WTC11 (cell line): ENCODE data around the gene EZR. TPM values are rescaled to one million over a fixed set of nuclear protein-coding genes. Genes with fewer than 3 reads are reported as not detected.

ENCODE experiments used
- ATAC-seq: fragments of 200-7000 bp; cut with Tn5 transposase; 2 replicates; pipeline ENCODE4 v1.10.0; 2021; ENCODE audit warnings: mild to moderate bottlenecking, moderate library complexity
- CTCF ChIA-PET: fragments of 300-600 bp; sonication (Branson Sonifier 250); formaldehyde crosslinking; loops from one replicate; lab custom pipeline; 2021; ENCODE audit warnings: antibody characterized with exemption; lab: Charles Lee
- POLR2A ChIA-PET: fragments of 350-600 bp; sonication (Branson Sonifier 250); formaldehyde crosslinking; loops from one replicate; lab custom pipeline; 2021; ENCODE audit warnings: antibody characterized with exemption; lab: Charles Lee
- DNase-seq: peaks from one replicate; pipeline ENCODE4 v3.0.0; 2021; ENCODE audit warnings: low spot score
- H3K27ac Mint-ChIP-seq: 2 replicates; pipeline ENCODE4 v1.8.0; 2021; ENCODE audit warnings: mixed read lengths
- H3K27me3 Mint-ChIP-seq: 2 replicates; pipeline ENCODE4 v1.8.0; 2021; ENCODE audit warnings: low read depth, mild to moderate bottlenecking, moderate library complexity, mixed read lengths
- H3K36me3 Mint-ChIP-seq: 2 replicates; pipeline ENCODE4 v1.8.0; 2021; ENCODE audit warnings: mixed read lengths
- H3K4me1 Mint-ChIP-seq: 2 replicates; pipeline ENCODE4 v1.8.0; 2022; ENCODE audit warnings: mixed read lengths
- H3K4me3 Mint-ChIP-seq: 2 replicates; pipeline ENCODE4 v1.8.0; 2021; ENCODE audit warnings: mild to moderate bottlenecking, moderate library complexity, mixed read lengths
- H3K9me3 Mint-ChIP-seq: 2 replicates; pipeline ENCODE4 v1.8.0; 2021; ENCODE audit warnings: mixed read lengths
- AR ChIP-seq: fragments of 250-450 bp; sonication (Bioruptor Pico); IDR thresholded peaks from 2 replicates; pipeline ENCODE4 v1.9.0; 2021; ENCODE audit warnings: mild to moderate bottlenecking
- CREB1 ChIP-seq: sonication (generic); formaldehyde crosslinking; IDR thresholded peaks from 2 replicates; pipeline ENCODE4 v1.8.0; 2023; ENCODE audit warnings: mild to moderate bottlenecking, missing genetic modification reagents
- CTCF ChIP-seq: fragments of 200-600 bp; IDR thresholded peaks from 2 replicates; pipeline ENCODE4 v1.8.0; 2022; ENCODE audit warnings: antibody characterized with exemption
- E2F4 ChIP-seq: sonication (generic); formaldehyde crosslinking; IDR thresholded peaks from 2 replicates; pipeline ENCODE4 v1.8.1; 2022; ENCODE audit warnings: low read depth, mild to moderate bottlenecking, moderate library complexity, missing genetic modification reagents, borderline replicate concordance
- ERG ChIP-seq: fragments of 250-450 bp; sonication (Bioruptor Pico); IDR thresholded peaks from 2 replicates; pipeline ENCODE4 v1.8.0; 2021; ENCODE audit warnings: mild to moderate bottlenecking
- ETV6 ChIP-seq: sonication (generic); formaldehyde crosslinking; IDR thresholded peaks from 2 replicates; pipeline ENCODE4 v1.8.1; 2022; ENCODE audit warnings: mild to moderate bottlenecking, missing genetic modification reagents
- FOXP1 ChIP-seq: sonication (generic); formaldehyde crosslinking; IDR thresholded peaks from 2 replicates; pipeline ENCODE4 v1.8.0; 2022; ENCODE audit warnings: missing genetic modification reagents, mild to moderate bottlenecking, moderate library complexity, borderline replicate concordance
- GABPB1 ChIP-seq: sonication (generic); formaldehyde crosslinking; IDR thresholded peaks from 2 replicates; pipeline ENCODE4 v1.8.1; 2023; ENCODE audit warnings: mild to moderate bottlenecking, missing genetic modification reagents
- GRHL2 ChIP-seq: fragments of 250-450 bp; sonication (Bioruptor Pico); IDR thresholded peaks from 2 replicates; pipeline ENCODE4 v1.8.0; 2022; ENCODE audit warnings: mild to moderate bottlenecking, moderate library complexity; ENCODE audit not compliant: insufficient replicate concordance, severe bottlenecking
- IRF2 ChIP-seq: sonication (generic); formaldehyde crosslinking; IDR thresholded peaks from 2 replicates; pipeline ENCODE4 v1.8.0; 2022; ENCODE audit warnings: low read depth, missing genetic modification reagents, borderline replicate concordance
- JAZF1 ChIP-seq: fragments of 250-450 bp; sonication (Bioruptor Pico); IDR thresholded peaks from 2 replicates; pipeline ENCODE4 v1.9.0; 2021; ENCODE audit warnings: moderate library complexity, mild to moderate bottlenecking, inconsistent platforms
- KAT7 ChIP-seq: sonication (generic); formaldehyde crosslinking; IDR thresholded peaks from 2 replicates; pipeline ENCODE4 v1.8.1; 2023; ENCODE audit warnings: missing genetic modification reagents, mild to moderate bottlenecking, borderline replicate concordance
- MAX ChIP-seq: sonication (generic); formaldehyde crosslinking; IDR thresholded peaks from 2 replicates; pipeline ENCODE4 v1.8.0; 2022; ENCODE audit warnings: mild to moderate bottlenecking, missing genetic modification reagents
- MXD4 ChIP-seq: fragments of 250-450 bp; sonication (Bioruptor Pico); IDR thresholded peaks from 2 replicates; pipeline ENCODE4 v1.8.0; 2021; ENCODE audit warnings: mild to moderate bottlenecking, moderate library complexity, borderline replicate concordance
- NFE2L1 ChIP-seq: sonication (generic); formaldehyde crosslinking; IDR thresholded peaks from 2 replicates; pipeline ENCODE4 v1.8.1; 2023; ENCODE audit warnings: missing genetic modification reagents
- NR1H2 ChIP-seq: sonication (generic); formaldehyde crosslinking; IDR thresholded peaks from 2 replicates; pipeline ENCODE4 v1.9.0; 2021; ENCODE audit warnings: mild to moderate bottlenecking, moderate library complexity, missing genetic modification reagents
- STAT6 ChIP-seq: sonication (generic); formaldehyde crosslinking; conservative IDR thresholded peaks from 2 replicates; pipeline ENCODE4 v1.8.1; 2023; ENCODE audit warnings: mild to moderate bottlenecking, low read depth, missing genetic modification reagents, moderate library complexity
- TEAD1 ChIP-seq: sonication (generic); formaldehyde crosslinking; IDR thresholded peaks from 2 replicates; pipeline ENCODE4 v1.8.0; 2022; ENCODE audit warnings: mild to moderate bottlenecking, missing genetic modification reagents
- USF2 ChIP-seq: sonication (generic); formaldehyde crosslinking; IDR thresholded peaks from 2 replicates; pipeline ENCODE4 v1.8.1; 2023; ENCODE audit warnings: mild to moderate bottlenecking, missing genetic modification reagents, moderate library complexity
- ZBTB21 ChIP-seq: sonication (generic); formaldehyde crosslinking; IDR thresholded peaks from 2 replicates; pipeline ENCODE4 v1.8.1; 2023; ENCODE audit warnings: mild to moderate bottlenecking, missing genetic modification reagents, borderline replicate concordance
- ZNF121 ChIP-seq: sonication (generic); formaldehyde crosslinking; IDR thresholded peaks from 2 replicates; pipeline ENCODE4 v1.8.0; 2023; ENCODE audit warnings: missing genetic modification reagents
- ZNF423 ChIP-seq: fragments of 250-450 bp; sonication (Bioruptor Pico); IDR thresholded peaks from 2 replicates; pipeline ENCODE4 v2.1.2; 2022; ENCODE audit warnings: mild to moderate bottlenecking, moderate library complexity
- total RNA-seq: library from RNA; stranded (reverse); gene quantifications from 3 replicates; pipeline ENCODE4 v1.2.3, GENCODE V29; 2021

The EZR gene
- total RNA-seq, 1 experiment from 2014 or later = 215 TPM

- TF ChIP-seq CTCF = no peak
- no peak for TF ChIP-seq AR (CRISPR knock-in tag)
These were observed 48.9 kb upstream of the EZR start (continued) for GRCh38 chr6:158868122-158868480.

- Mint-ChIP-seq H3K27ac (peak overlapping the region; percentile 64), H3K9me3 (peaks cover 14% of the 10 kb centered on the region), H3K27me3 (peaks cover 23% of the 10 kb centered on the region), H3K36me3 (peaks cover 6% of the 10 kb centered on the region), H3K4me1 (peaks cover 47% of the 10 kb centered on the region), H3K4me3 (no peak overlapping the region)
- CTCF ChIA-PET = no interaction called here
- no peak for TF ChIP-seq USF2 (CRISPR knock-in tag)
- TF ChIP-seq MAX (CRISPR knock-in tag) = no peak
- TF ChIP-seq GABPB1 = no peak
- no peak for TF ChIP-seq ERG (CRISPR knock-in tag)
- TF ChIP-seq FOXP1 (CRISPR knock-in tag) = no peak
- TF ChIP-seq GRHL2 (CRISPR knock-in tag) = no peak
- TF ChIP-seq E2F4 (CRISPR knock-in tag) = no peak
- TF ChIP-seq IRF2 (CRISPR knock-in tag) = no peak
- no peak for TF ChIP-seq NFE2L1
- TF ChIP-seq KAT7 = no peak
- TF ChIP-seq ETV6 (CRISPR knock-in tag) = no peak
- no peak for TF ChIP-seq ZBTB21 (CRISPR knock-in tag)
- TF ChIP-seq ZNF423 (CRISPR knock-in tag) = no peak
- no peak for TF ChIP-seq CREB1 (CRISPR knock-in tag)
- no peak for TF ChIP-seq TEAD1
- TF ChIP-seq MXD4 (CRISPR knock-in tag) = no peak
- TF ChIP-seq STAT6 (CRISPR knock-in tag) = no peak
- no peak for TF ChIP-seq JAZF1 (CRISPR knock-in tag)
- no peak for TF ChIP-seq ZNF121
- no peak for TF ChIP-seq NR1H2 (CRISPR knock-in tag)
- ATAC-seq (no peak), DNase-seq (no peak)
- POLR2A ChIA-PET = no interaction called here
These were observed 48.4 kb upstream of the EZR start for GRCh38 chr6:158867381-158868121.
